T-helper 1 cell treated with Interleukin-12 subunit alpha and Interleukin-12 subunit beta and Interleukin-4 antibody, amounts not matched to agents 30 ng/mL and 1 ng/mL, for 36 hours (primary cell): ENCODE results near the gene KLK5. TPM values are rescaled to one million over a fixed set of nuclear protein-coding genes. Genes with fewer than 3 reads are reported as not detected.
"Not testable (repeated sequence)": the region's sequence is repeated elsewhere in the genome, so short reads cannot be mapped to it uniquely, and the experiment has no call there.

Source experiments
- intact Hi-C: fragments of 100-400 bp; cut with micrococcal nuclease; formaldehyde crosslinking; loops from one replicate; pipeline ENCODE4 v1.15.1; 2024
- total RNA-seq: library from RNA; stranded (reverse); gene quantifications from 2 replicates; pipeline ENCODE4 v1.2.3, GENCODE V29; 2022

Gene KLK5
- total RNA-seq, 1 donor from 2014 or later = not detected

DNA sequence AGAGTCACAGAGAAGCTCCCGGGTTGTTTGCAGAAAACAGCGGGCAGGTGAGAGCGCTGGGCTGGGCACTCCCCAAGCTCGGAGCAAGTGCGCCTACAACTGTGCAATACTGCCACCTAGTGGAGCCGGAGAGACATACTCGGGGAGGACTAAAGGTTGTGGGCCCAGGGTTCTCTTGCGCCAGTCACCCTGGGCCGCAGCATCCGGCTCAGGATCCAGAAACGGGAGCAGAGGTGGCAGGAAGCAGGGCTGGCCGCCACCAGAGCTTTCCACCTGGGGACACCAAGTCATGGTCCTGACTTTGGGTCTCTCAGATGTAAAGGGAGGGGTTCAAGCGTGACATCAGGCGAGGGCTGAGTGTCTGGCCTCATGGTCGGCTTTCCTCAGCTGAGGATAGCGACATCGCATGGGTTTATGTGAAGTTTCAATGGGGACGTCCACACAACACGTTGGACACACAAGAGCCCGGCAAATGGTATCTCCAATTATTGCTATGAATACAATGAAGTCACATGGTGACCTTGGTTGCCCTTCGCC, 30.5 kb downstream of the KLK5 start:
- intact Hi-C loops = loop anchor here (1.0 to 5.0 kb wide), 8 partner anchors 16 to 565 kb away; no protein-coding TSS in a partner anchor

DNA sequence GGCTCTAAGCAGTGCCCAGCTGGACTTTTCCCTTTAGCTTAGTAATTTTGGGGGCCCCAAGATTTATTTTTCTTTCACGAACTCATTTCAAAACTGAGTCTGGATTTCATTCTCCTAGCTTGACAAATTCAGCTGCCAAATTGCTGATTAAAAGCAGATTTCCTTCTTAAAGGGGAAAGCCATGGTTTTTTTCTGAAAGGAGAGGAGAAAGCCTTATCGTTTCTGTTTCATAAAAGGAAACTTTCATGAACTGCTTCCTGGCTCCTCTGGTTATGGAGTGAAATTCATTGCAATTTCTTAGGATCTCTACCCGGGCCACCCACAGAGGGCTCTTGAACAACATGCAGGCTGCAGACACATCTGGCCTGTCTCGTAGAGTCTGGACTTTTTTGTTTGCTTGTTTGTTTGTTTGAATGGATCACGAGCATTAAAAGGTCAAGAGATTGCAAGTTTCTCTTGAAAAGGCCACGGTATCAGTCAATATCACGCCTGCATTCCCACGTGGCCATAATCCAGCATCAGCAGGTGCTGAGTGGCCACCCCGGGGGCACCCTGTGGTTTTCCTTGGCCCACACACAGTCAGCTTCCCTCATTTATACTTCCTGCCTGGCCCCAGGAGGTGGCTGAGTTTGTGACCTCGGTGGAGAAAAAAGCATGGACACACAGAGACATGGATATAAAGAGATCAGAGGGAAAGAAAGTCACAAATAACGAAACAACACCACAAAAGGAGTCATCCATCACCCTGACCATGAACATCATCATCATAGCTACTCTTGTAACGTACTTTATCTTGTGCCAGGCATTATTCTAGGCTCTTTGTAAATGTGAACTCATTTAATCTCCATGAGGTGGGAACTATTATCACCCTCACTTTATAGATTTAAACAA, 31.2 kb downstream of the KLK5 start:
- intact Hi-C loops = loop anchor here (1.0 to 5.0 kb wide), 8 partner anchors 15 to 564 kb away; no protein-coding TSS in a partner anchor

DNA sequence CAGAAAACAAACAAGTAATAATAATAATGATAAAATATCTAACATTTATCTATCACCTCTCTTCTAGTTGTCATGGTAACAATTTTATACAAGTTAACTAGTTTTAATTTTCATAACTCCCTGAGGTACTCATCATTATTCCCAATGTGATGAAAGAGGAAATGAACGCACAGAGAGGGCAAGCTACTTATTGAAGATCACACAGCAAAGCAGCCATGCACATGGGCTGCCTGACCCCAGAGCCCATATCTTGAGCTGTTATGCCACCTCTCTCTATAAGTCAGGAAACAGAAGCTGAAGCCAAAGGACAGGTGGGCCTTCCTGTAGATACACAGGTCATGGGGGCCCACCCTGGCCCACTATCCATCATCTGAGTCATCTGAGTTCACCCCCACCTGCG, 36.8 kb downstream of the KLK5 start:
- intact Hi-C loops = no loop called here

DNA sequence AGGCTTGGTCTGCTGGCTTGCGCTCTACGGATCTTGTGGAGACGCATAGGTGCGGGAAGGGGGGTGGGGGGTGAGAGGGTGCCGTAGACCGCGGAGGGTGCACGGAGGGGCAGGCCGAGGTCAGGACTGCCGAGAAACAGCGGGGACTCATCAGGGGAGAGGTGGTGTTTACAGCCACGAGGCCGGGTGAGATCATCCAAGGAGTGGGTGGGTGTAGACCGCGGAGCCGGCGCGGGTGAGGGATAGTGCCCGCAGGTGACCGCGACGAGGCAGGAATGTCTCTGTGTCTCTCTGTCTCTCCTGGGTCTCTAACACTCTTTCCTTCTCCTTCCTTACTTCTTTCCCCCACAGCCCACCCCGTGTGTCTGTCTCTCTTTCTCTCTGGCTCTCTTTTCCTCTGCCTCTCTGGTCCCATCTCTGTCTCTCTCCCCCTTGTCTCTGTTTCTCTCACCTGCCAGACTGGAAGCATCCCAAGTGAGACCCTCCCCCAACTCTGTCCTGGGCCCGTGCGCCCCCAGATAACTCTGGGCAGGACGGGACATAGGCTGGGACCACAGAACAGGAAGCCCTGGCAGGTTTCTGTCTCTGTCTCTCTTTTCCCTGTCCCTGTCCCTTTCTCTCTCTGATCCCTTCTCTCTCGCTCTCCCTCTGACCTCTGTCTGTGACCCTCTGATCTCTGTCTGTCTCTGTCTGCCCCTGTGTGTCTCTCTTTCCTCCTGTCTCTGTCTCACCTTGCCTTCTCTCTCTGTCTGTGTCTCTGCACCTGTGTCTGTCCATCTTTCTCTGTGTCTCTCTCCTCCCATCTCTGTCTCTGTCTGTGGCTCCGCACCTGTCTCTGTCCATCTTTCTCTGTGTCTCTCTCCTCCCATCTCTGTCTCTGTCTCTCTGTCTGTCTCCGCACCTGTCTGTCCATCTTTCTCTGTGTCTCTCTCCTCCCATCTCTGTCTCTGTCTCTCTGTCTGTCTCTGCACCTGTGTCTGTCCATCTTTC, 39.8 kb downstream of the KLK5 start:
- intact Hi-C loops = no loop called here

GRCh38 chr19:50912102-50912599, 40.7 kb downstream of the KLK5 start:
- intact Hi-C loops = no loop called here

DNA sequence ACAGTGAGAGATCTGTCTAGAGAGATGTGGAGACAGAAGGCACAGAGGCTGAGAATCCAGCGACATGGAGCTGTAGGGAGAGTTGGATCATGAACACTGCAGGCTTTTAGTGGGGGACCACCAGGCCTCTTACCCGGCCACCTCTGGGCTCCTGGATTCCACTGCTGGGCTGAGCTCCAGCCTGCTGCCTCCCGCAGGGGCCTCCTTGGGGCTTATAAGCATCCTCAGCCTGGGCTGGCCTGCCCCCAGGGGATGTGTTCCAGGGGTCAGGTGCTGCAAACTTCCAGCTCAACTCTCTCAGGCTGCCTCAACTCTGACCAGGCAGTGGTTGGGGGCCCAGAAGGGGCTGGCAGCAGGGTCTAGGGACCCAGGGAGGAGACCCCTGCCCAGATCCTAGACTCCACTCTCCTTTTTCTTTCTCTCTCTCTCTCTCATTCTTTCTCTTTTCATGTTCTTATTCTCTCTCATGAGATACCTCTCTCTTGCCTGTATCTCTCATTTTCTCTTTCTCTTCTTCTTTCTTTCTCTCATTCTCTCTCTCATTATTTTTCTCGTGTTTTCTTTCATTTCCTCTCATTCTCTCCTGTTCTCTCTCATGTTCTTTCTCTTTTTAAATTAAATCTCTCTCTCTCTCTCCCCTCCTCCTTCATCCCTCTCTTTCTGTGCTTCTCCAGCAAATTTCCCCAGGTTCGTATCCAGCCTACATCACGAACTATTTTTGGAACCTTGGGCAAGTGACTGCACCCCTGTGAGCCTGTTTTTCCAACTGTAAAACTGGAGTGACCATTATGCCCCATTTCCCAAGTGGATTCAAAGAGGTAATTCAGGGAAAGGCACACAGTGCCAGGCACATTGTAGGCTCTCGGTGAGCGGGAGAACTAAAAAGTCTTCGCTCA, 41.4 kb downstream of the KLK5 start, which contains the start of gene KLK4:
TSS of gene KLK4 (minus strand) at position 190 of the 896 bp plus-strand sequence. CDS start 657 bp downstream, outside the sequence.
- intact Hi-C loops = no loop called here

GRCh38 chr19:50910722-50911121, 42.1 kb downstream of the KLK5 start:
- intact Hi-C loops = no loop called here

- intact Hi-C loops = no loop called here
These were observed 43.4 kb downstream of the KLK5 start for GRCh38 chr19:50909240-50910070.

DNA sequence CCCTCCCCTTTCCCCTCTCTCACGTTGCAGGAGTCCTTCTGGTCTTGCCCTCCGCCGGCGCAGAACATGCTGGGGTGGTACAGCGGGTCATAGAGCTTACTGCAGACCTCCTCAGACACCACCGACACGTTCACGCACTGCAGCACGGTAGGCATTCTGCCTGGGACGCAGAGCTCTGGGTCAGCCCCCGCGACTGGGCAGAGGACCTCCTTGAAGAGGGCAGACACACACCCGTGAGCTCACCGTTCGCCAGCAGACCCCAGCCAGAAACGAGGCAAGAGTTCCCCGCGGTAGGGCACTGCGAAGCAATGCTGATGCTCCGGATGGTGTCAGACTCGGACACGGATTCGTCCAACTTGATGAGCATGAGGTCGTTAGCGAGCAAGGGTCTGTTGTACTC, 44.5 kb downstream of the KLK5 start:
- intact Hi-C loops = no loop called here

GRCh38 chr19:50906217-50906616, 46.6 kb downstream of the KLK5 start:
- intact Hi-C loops = loop anchor here (1.0 kb wide), 1 partner anchor 16 kb away; no protein-coding TSS in a partner anchor

GRCh38 chr19:50902640-50903039, 50.2 kb downstream of the KLK5 start:
- intact Hi-C loops = no loop called here

DNA sequence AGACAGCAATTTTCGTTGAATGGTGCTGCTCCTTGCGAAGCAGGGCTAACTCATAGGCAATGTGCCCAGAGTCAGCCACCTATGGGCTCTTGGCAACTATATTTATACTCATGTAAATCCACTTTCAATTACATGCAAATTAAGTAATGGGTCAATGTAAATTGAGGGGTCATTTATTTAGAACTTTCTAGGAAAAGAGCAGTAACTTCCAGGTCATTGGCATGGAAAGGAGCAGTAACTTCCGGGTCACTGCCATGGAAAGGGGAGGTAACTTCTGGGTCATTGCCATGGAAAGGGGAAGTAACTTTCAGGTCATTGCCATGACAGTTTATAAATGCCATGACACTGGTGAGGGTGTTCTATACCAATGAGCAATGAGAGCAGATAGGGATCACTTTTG, 53.3 kb downstream of the KLK5 start:
- intact Hi-C loops = no loop called here

GRCh38 chr19:50898018-50898417, 54.8 kb downstream of the KLK5 start:
- intact Hi-C loops = no loop called here

DNA sequence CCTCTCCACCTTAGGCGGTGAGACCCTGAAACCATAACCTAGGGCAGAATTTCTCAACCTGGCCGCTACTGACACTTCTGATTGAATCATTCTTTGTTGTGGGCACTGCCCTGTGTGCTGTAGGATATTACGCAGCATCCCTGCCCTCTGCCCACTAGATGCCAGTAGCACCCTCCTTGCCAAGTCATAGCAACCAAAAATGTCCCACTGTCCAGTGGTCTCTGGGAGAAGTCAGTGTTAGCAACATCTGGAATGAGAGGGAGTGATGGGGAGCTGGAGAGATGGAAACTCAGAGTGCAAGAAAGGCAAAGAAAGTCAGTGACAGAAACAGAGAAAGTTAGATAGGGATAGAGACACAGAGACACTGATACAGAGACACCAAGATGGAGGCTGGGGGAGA, 55.2 kb downstream of the KLK5 start:
- intact Hi-C loops = no loop called here

- intact Hi-C loops = no loop called here
These were observed 55.6 kb downstream of the KLK5 start for GRCh38 chr19:50897191-50897607.

DNA sequence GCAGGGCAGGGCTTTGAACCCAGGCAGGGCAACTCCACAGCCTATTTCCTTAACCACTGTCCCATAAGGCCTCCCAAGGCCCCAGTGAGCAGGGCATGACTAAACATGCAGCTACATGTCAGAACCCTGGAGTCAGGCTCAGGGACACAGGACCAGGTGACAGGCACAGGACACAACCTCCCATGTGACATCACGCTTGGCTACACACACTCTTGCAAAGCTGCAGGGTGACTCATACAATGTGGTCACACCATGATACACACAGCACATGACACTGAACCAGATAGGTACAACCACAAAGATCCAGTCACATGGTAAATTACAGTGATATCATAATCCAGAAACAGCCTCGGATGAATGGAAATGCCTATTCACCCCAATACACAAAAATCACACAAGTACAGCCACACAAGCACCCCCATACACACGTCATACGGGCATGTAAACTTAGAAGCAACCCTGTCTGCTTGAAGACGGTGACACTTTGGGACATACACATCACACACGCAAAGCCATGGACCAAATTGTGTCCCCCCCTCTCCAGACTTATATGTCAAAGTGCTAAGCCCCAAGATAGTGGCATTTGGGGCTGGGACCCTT, 56.1 kb downstream of the KLK5 start:
- intact Hi-C loops = no loop called here

DNA sequence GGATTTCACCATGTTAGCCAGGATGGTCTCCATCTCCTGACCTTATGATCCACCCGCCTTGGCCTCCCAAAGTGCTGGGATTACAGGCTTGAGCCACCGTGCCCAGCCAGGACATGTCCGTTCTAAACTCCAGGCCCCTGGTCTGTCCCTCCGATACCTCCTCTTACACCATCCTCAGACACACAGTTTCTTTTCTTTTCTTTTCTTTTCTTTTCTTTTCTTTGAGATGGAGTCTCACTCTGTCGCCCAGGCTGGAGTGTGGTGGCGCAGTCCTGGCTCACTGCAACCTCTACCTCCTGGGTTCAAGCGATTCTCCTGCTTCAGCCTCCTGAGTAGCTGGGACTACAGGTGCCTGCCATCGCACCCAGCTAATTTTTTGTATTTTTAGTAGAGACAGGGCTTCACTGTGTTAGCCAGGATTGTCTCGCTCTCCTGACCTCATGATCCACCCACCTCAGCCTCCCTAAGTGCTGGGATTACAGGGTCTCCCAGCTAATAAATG, 56.7 kb downstream of the KLK5 start:
- intact Hi-C loops = not testable (repeated sequence)

GRCh38 chr19:50894478-50895356, 58.1 kb downstream of the KLK5 start:
- intact Hi-C loops = no loop called here
